ENCODE measurements around the gene LSG1. TPM values are rescaled to one million over a fixed set of nuclear protein-coding genes. Genes with fewer than 3 reads are reported as not detected.
"Not testable (repeated sequence)": the region's sequence is repeated elsewhere in the genome, so short reads cannot be mapped to it uniquely, and the experiment has no call there.

Gene LSG1
- total RNA-seq, 4 donors from 2014 or later: 19.9 to 35.0 (median 32.6) TPM

- intact Hi-C loops (cut with DNase I): no loop called here
- H3K27me3 ChIP-seq: no peaks in the 10 kb centered on the region
- no peaks in the 10 kb centered on the region for H3K9me3 ChIP-seq
- peaks cover 5 to 17% (median 13%) of the 10 kb centered on the region in 4 donors for H3K4me1 ChIP-seq
- peak; percentile 94 for DNase-seq (ENCODE audit: extremely low spot score)
- peak within 1 kb of the TSS; percentile 63 to 80 (median 68) for H3K4me3 ChIP-seq
- H3K27ac ChIP-seq (replicated peaks in 1 of 4): peak within 1 kb of the TSS; percentile 66 to 77 (median 70)
- WGBS: under 1% methylated on average over 17 of the region's 66 CpGs
- peak; percentile 52 to 60 (median 55) for TF ChIP-seq CTCF (IDR thresholded peaks at IDR 0.05)
- TF ChIP-seq EP300 (IDR thresholded peaks at IDR 0.05): no peak
- peak; percentile 51 to 73 for TF ChIP-seq POLR2AphosphoS5 (IDR thresholded peaks at IDR 0.05)
- peaks cover 0 to 19% (median 1%) of the 10 kb centered on the region in 4 donors for H3K36me3 ChIP-seq
These were observed 38.5 kb downstream of the LSG1 start, which contains the start of gene TMEM44 for GRCh38 chr3:194633349-194634004. Gene TMEM44 (minus strand): TSS chr3:194633419. CDS start chr3:194633215, 204 bp downstream.

- TF ChIP-seq POLR2AphosphoS5 (IDR thresholded peaks at IDR 0.05) (no peak), POLR2A (IDR thresholded peaks at IDR 0.05; ENCODE audit: low read depth) (no peak), EP300 (IDR thresholded peaks at IDR 0.05) (no peak), CTCF (IDR thresholded peaks at IDR 0.05) (no peak)
- no peaks in the 10 kb centered on the region for H3K27me3 ChIP-seq
- DNase-seq (ENCODE audit: extremely low spot score): no peak
- intact Hi-C loops (cut with DNase I): no loop called here
- H3K4me3 ChIP-seq: peak overlapping the region; percentile 63 to 80 (median 68)
- peak overlapping the region; percentile 66 to 77 (median 70) for H3K27ac ChIP-seq (replicated peaks in 1 of 4)
- no CpG with 5 or more reads among the region's 56 CpGs for WGBS
- no peaks in the 10 kb centered on the region for H3K9me3 ChIP-seq
- peaks cover 5 to 17% (median 13%) of the 10 kb centered on the region in 4 donors for H3K4me1 ChIP-seq
- peaks cover 0 to 25% (median 4%) of the 10 kb centered on the region in 4 donors for H3K36me3 ChIP-seq
These were observed 39.1 kb downstream of the LSG1 start for GRCh38 chr3:194632809-194633348.

DNA sequence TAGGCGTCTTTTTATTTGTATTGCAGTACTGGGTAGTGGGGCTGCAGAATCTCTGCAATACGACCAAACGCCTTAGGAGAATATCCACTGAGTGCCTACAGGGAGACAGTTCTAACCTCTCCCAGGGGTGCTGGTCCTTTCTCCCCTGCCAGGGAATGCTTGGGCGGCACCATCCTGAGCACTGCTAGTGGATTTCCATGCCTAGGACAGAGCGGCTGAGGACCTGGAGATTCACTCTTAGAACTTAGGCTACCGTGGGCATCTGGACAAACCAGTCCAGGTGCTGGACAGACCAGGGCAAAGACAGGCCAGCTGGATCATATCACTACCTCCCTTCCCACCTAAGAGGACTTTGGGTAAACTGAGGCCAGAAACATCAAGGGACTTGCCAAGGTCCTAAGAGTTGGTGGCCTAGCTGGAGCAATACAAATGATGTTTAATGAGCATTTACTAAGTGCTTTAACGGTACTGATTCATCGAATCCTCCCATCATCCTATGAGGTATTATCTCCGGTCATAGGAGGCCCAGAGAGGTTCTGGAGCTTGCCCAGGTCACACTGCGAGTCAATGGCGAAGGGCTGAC is 39.7 kb downstream of the LSG1 start:
- H3K27me3 ChIP-seq: no peaks in the 10 kb centered on the region
- no peak for TF ChIP-seq EP300 (IDR thresholded peaks at IDR 0.05)
- no peak for TF ChIP-seq POLR2AphosphoS5 (IDR thresholded peaks at IDR 0.05)
- TF ChIP-seq POLR2A (IDR thresholded peaks at IDR 0.05; ENCODE audit: low read depth): no peak
- no peak for TF ChIP-seq CTCF (IDR thresholded peaks at IDR 0.05)
- 92% methylated on average over 4 of the region's 11 CpGs for WGBS
- peak overlapping the region in 3 of 4 donors; percentile 66 to 77 (median 68) for H3K27ac ChIP-seq (replicated peaks in 1 of 4)
- peaks cover 0 to 31% (median 6%) of the 10 kb centered on the region in 4 donors for H3K36me3 ChIP-seq
- DNase-seq (ENCODE audit: extremely low spot score): no peak
- peaks cover 5 to 17% (median 13%) of the 10 kb centered on the region in 4 donors for H3K4me1 ChIP-seq
- intact Hi-C loops (cut with DNase I): no loop called here
- peak overlapping the region; percentile 63 to 80 (median 68) for H3K4me3 ChIP-seq
- no peaks in the 10 kb centered on the region for H3K9me3 ChIP-seq

- peaks cover 0 to 37% (median 7%) of the 10 kb centered on the region in 4 donors for H3K36me3 ChIP-seq
- intact Hi-C loops (cut with DNase I): no loop called here
- H3K9me3 ChIP-seq: no peaks in the 10 kb centered on the region
- TF ChIP-seq POLR2AphosphoS5 (IDR thresholded peaks at IDR 0.05) (no peak), CTCF (IDR thresholded peaks at IDR 0.05) (no peak)
- no peaks in the 10 kb centered on the region for H3K27me3 ChIP-seq
- H3K27ac ChIP-seq (replicated peaks in 1 of 4): no peak overlapping the region
- H3K4me3 ChIP-seq: no peak overlapping the region
- WGBS: 100% methylated on average over 4 of the region's 4 CpGs
- no peak for DNase-seq (ENCODE audit: extremely low spot score)
- peaks cover 5 to 14% (median 13%) of the 10 kb centered on the region in 4 donors for H3K4me1 ChIP-seq
These were observed 40.3 kb downstream of the LSG1 start for GRCh38 chr3:194631696-194632095.

DNA sequence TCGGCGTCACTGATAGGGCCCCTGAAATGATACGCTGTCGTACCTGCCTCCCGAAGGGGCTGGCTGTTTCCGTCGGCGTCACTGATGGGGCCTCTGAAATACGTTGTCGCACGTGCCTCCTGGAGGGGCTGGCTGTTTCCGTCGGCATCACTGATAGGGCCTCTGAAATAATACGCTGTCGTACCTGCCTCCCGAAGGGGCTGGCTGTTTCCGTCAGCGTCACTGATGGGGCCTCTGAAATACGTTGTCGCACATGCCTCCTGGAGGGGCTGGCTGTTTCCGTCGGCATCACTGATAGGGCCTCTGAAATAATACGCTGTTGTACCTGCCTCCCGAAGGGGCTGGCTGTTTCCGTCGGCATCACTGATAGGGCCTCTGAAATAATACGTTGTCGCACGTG is 41.3 kb downstream of the LSG1 start:
- H3K27me3 ChIP-seq; H3K4me3 ChIP-seq; H3K9me3 ChIP-seq; intact Hi-C loops (cut with DNase I); DNase-seq (ENCODE audit: extremely low spot score); H3K27ac ChIP-seq (replicated peaks in 1 of 4): not testable (repeated sequence)
- 95% methylated on average over 28 of the region's 29 CpGs for WGBS
- Histone ChIP-seq H3K4me1 (peaks cover 5 to 14% (median 13%) of the 10 kb centered on the region in 4 donors), H3K36me3 (peaks cover 0 to 45% (median 7%) of the 10 kb centered on the region in 4 donors)
